ENCODE results near the gene NEMP1. TPM values are rescaled to one million over a fixed set of nuclear protein-coding genes. Genes with fewer than 3 reads are reported as not detected.

Gene NEMP1
- total and polyA plus RNA-seq, 2 donors (not counting 1 experiment from before 2014, with no cell fraction given), result 8.4 to 11.1 TPM

- Histone ChIP-seq H3K4me3 (replicated peaks in 1 of 4; ENCODE audit: control extremely low read depth in 1 of 4, insufficient read depth in 1 of 4, low read depth in 3 of 4, low read length in 4 of 4) (peak overlapping the region; percentile 9 to 19 (median 17)), H3K79me2 (ENCODE audit: control insufficient read depth, insufficient read depth, low read length) (peaks cover 47% of the 10 kb centered on the region), H3K4me2 (ENCODE audit: extremely low read depth, insufficient read depth, low read length) (peak overlapping the region; percentile 55), H3K36me3 (ENCODE audit: control insufficient read depth, insufficient read depth, low read length) (peaks cover 39% of the 10 kb centered on the region), H3K27me3 (ENCODE audit: control insufficient read depth, insufficient read depth, low read length) (no peaks in the 10 kb centered on the region), H2AFZ (ENCODE audit: low read length) (no peak overlapping the region), H3K9me3 (ENCODE audit: control insufficient read depth, insufficient read depth, low read depth, low read length) (no peaks in the 10 kb centered on the region), H3K27ac (ENCODE audit: insufficient read depth, low read length) (peak overlapping the region; percentile 75), H3K4me1 (ENCODE audit: control insufficient read depth, extremely low read depth, insufficient read depth, low read length) (peaks cover 22% of the 10 kb centered on the region), H4K20me1 (ENCODE audit: control insufficient read depth, extremely low read depth, insufficient read depth, low read length) (no peaks in the 10 kb centered on the region), H3K9ac (ENCODE audit: insufficient read depth, low read length) (peak overlapping the region; percentile 18)
- DNase-seq (ENCODE audit: low read depth in 2 of 2), result peak; percentile 85 to 87
- TF ChIP-seq EZH2 (IDR thresholded peaks at IDR 0.05; ENCODE audit: low read length, missing control alignments), result no peak
- peak; percentile 34 to 55 for TF ChIP-seq CTCF (conservative IDR thresholded peaks at IDR 0.05 in 1 of 2, IDR thresholded peaks at IDR 0.05 in 1 of 2; ENCODE audit: low read depth in 1 of 2, low read length in 2 of 2)
Measured at GRCh38 chr12:57093415-57094207, 15.0 kb upstream of the NEMP1 start.

GRCh38 chr12:57092876-57093414 lies 14.4 kb upstream of the NEMP1 start:
- Histone ChIP-seq H3K36me3 (ENCODE audit: control insufficient read depth, insufficient read depth, low read length) (peaks cover 39% of the 10 kb centered on the region), H3K4me2 (ENCODE audit: extremely low read depth, insufficient read depth, low read length) (peak overlapping the region; percentile 55), H3K27ac (ENCODE audit: insufficient read depth, low read length) (peak overlapping the region; percentile 75), H3K4me3 (replicated peaks in 1 of 4; ENCODE audit: control extremely low read depth in 1 of 4, insufficient read depth in 1 of 4, low read depth in 3 of 4, low read length in 4 of 4) (peak overlapping the region in 1 of 4 experiments; percentile 95), H4K20me1 (ENCODE audit: control insufficient read depth, extremely low read depth, insufficient read depth, low read length) (no peaks in the 10 kb centered on the region), H3K4me1 (ENCODE audit: control insufficient read depth, extremely low read depth, insufficient read depth, low read length) (peaks cover 26% of the 10 kb centered on the region), H2AFZ (ENCODE audit: low read length) (no peak overlapping the region), H3K79me2 (ENCODE audit: control insufficient read depth, insufficient read depth, low read length) (peaks cover 47% of the 10 kb centered on the region), H3K9ac (ENCODE audit: insufficient read depth, low read length) (peak overlapping the region; percentile 18), H3K27me3 (ENCODE audit: control insufficient read depth, insufficient read depth, low read length) (no peaks in the 10 kb centered on the region), H3K9me3 (ENCODE audit: control insufficient read depth, insufficient read depth, low read depth, low read length) (no peaks in the 10 kb centered on the region)
- DNase-seq (ENCODE audit: low read depth in 2 of 2), result no peak
- no peak for TF ChIP-seq EZH2 (IDR thresholded peaks at IDR 0.05; ENCODE audit: low read length, missing control alignments)

GRCh38 chr12:57092529-57092862 lies 13.9 kb upstream of the NEMP1 start:
- H3K9ac ChIP-seq (ENCODE audit: insufficient read depth, low read length), result no peak overlapping the region
- H4K20me1 ChIP-seq (ENCODE audit: control insufficient read depth, extremely low read depth, insufficient read depth, low read length), result no peaks in the 10 kb centered on the region
- H3K9me3 ChIP-seq (ENCODE audit: control insufficient read depth, insufficient read depth, low read depth, low read length), result no peaks in the 10 kb centered on the region
- peaks cover 39% of the 10 kb centered on the region for H3K36me3 ChIP-seq (ENCODE audit: control insufficient read depth, insufficient read depth, low read length)
- no peak overlapping the region for H2AFZ ChIP-seq (ENCODE audit: low read length)
- no peak for TF ChIP-seq CTCF (conservative IDR thresholded peaks at IDR 0.05 in 1 of 2, IDR thresholded peaks at IDR 0.05 in 1 of 2; ENCODE audit: low read depth in 1 of 2, low read length in 2 of 2)
- no peak for TF ChIP-seq EZH2 (IDR thresholded peaks at IDR 0.05; ENCODE audit: low read length, missing control alignments)
- no peak for DNase-seq (ENCODE audit: low read depth in 2 of 2)
- peaks cover 26% of the 10 kb centered on the region for H3K4me1 ChIP-seq (ENCODE audit: control insufficient read depth, extremely low read depth, insufficient read depth, low read length)
- peak overlapping the region; percentile 28 for H3K4me2 ChIP-seq (ENCODE audit: extremely low read depth, insufficient read depth, low read length)
- H3K27me3 ChIP-seq (ENCODE audit: control insufficient read depth, insufficient read depth, low read length), result no peaks in the 10 kb centered on the region
- H3K79me2 ChIP-seq (ENCODE audit: control insufficient read depth, insufficient read depth, low read length), result peaks cover 47% of the 10 kb centered on the region
- H3K27ac ChIP-seq (ENCODE audit: insufficient read depth, low read length), result no peak overlapping the region
- H3K4me3 ChIP-seq (replicated peaks in 1 of 4; ENCODE audit: control extremely low read depth in 1 of 4, insufficient read depth in 1 of 4, low read depth in 3 of 4, low read length in 4 of 4), result peak overlapping the region in 1 of 4 experiments; percentile 95

All from fibroblast of lung (primary cell).